ENCODE results near the gene CD27.
"Not testable (repeated sequence)": the region's sequence is repeated elsewhere in the genome, so short reads cannot be mapped to it uniquely, and the experiment has no call there.

CD27 gene

GRCh38 chr12:6476489-6476888, 31.7 kb downstream of the CD27 start:
- H3K36me3 Mint-ChIP-seq (ENCODE audit: low read depth) = no peaks in the 10 kb centered on the region
- H3K4me3 Mint-ChIP-seq = no peak overlapping the region
- no peaks in the 10 kb centered on the region for H3K9me3 Mint-ChIP-seq
- H3K27me3 Mint-ChIP-seq = no peaks in the 10 kb centered on the region
- no peak overlapping the region for H3K27ac Mint-ChIP-seq
- peaks cover 8% of the 10 kb centered on the region for H3K4me1 Mint-ChIP-seq (ENCODE audit: low read depth)

- H3K36me3 Mint-ChIP-seq (ENCODE audit: low read depth); H3K27me3 Mint-ChIP-seq; H3K27ac Mint-ChIP-seq; H3K4me3 Mint-ChIP-seq; H3K9me3 Mint-ChIP-seq; H3K4me1 Mint-ChIP-seq (ENCODE audit: low read depth): not testable (repeated sequence)
These were observed 33.0 kb downstream of the CD27 start for GRCh38 chr12:6477601-6478377.

- H3K4me3 Mint-ChIP-seq = no peak overlapping the region
- no peaks in the 10 kb centered on the region for H3K4me1 Mint-ChIP-seq (ENCODE audit: low read depth)
- no peaks in the 10 kb centered on the region for H3K27me3 Mint-ChIP-seq
- H3K9me3 Mint-ChIP-seq = no peaks in the 10 kb centered on the region
- H3K36me3 Mint-ChIP-seq (ENCODE audit: low read depth) = no peaks in the 10 kb centered on the region
- H3K27ac Mint-ChIP-seq = no peak overlapping the region
These were observed 33.7 kb downstream of the CD27 start for GRCh38 chr12:6478416-6478815.

GRCh38 chr12:6488240-6488639, 43.5 kb downstream of the CD27 start:
- peaks cover 12% of the 10 kb centered on the region for H3K4me1 Mint-ChIP-seq (ENCODE audit: low read depth)

GRCh38 chr12:6489449-6489848, 44.7 kb downstream of the CD27 start:
- Mint-ChIP-seq H3K4me1 (ENCODE audit: low read depth) (peaks cover 16% of the 10 kb centered on the region), H3K36me3 (ENCODE audit: low read depth) (peaks cover 15% of the 10 kb centered on the region), H3K4me3 (no peak overlapping the region), H3K27ac (no peak overlapping the region), H3K9me3 (no peaks in the 10 kb centered on the region), H3K27me3 (no peaks in the 10 kb centered on the region)

More at GRCh38 chr12:6488240-6488639, 43.5 kb downstream of the CD27 start:
- Mint-ChIP-seq H3K4me3 (no peak overlapping the region), H3K36me3 (ENCODE audit: low read depth) (peaks cover 15% of the 10 kb centered on the region), H3K9me3 (no peaks in the 10 kb centered on the region), H3K27ac (no peak overlapping the region), H3K27me3 (no peaks in the 10 kb centered on the region)

- not testable (repeated sequence) for H3K27me3 Mint-ChIP-seq, H3K9me3 Mint-ChIP-seq, H3K4me3 Mint-ChIP-seq, H3K27ac Mint-ChIP-seq
- Mint-ChIP-seq H3K36me3 (ENCODE audit: low read depth) (peaks cover 23% of the 10 kb centered on the region), H3K4me1 (ENCODE audit: low read depth) (peaks cover 24% of the 10 kb centered on the region)
These were observed 45.9 kb downstream of the CD27 start for GRCh38 chr12:6490673-6491072.

- Mint-ChIP-seq H3K9me3 (no peaks in the 10 kb centered on the region), H3K4me3 (peak within 1 kb of the TSS; percentile 93), H3K27ac (peak within 1 kb of the TSS; percentile 97), H3K36me3 (ENCODE audit: low read depth) (peaks cover 32% of the 10 kb centered on the region), H3K27me3 (no peaks in the 10 kb centered on the region), H3K4me1 (ENCODE audit: low read depth) (peaks cover 41% of the 10 kb centered on the region)
These were observed 48.2 kb downstream of the CD27 start, which contains the start of gene MRPL51 for GRCh38 chr12:6492838-6493496. TSS of gene MRPL51 (minus strand) at chr12:6493262. CDS start at chr12:6493136, 126 bp downstream.

GRCh38 chr12:6493497-6494257, 48.9 kb downstream of the CD27 start, which contains the start of gene NCAPD2:
TSS of gene NCAPD2 (plus strand) at chr12:6494102. CDS start at chr12:6495099, 997 bp downstream.
- peak within 1 kb of the TSS; percentile 93 for H3K4me3 Mint-ChIP-seq
- peaks cover 37% of the 10 kb centered on the region for H3K36me3 Mint-ChIP-seq (ENCODE audit: low read depth)
- H3K27ac Mint-ChIP-seq = peak within 1 kb of the TSS; percentile 97
- no peaks in the 10 kb centered on the region for H3K27me3 Mint-ChIP-seq
- H3K4me1 Mint-ChIP-seq (ENCODE audit: low read depth) = peaks cover 45% of the 10 kb centered on the region
- no peaks in the 10 kb centered on the region for H3K9me3 Mint-ChIP-seq

- Mint-ChIP-seq H3K4me1 (ENCODE audit: low read depth) (peaks cover 45% of the 10 kb centered on the region), H3K9me3 (no peaks in the 10 kb centered on the region), H3K36me3 (ENCODE audit: low read depth) (peaks cover 43% of the 10 kb centered on the region), H3K4me3 (peak overlapping the region; percentile 93), H3K27ac (peak overlapping the region; percentile 97), H3K27me3 (no peaks in the 10 kb centered on the region)
These were observed 49.5 kb downstream of the CD27 start for GRCh38 chr12:6494258-6494743.

- Mint-ChIP-seq H3K4me3 (peak overlapping the region; percentile 93), H3K9me3 (no peaks in the 10 kb centered on the region), H3K36me3 (ENCODE audit: low read depth) (peaks cover 48% of the 10 kb centered on the region), H3K27me3 (no peaks in the 10 kb centered on the region), H3K4me1 (ENCODE audit: low read depth) (peaks cover 45% of the 10 kb centered on the region), H3K27ac (peak overlapping the region; percentile 97)
These were observed 50.2 kb downstream of the CD27 start for GRCh38 chr12:6494968-6495367.

- not testable (repeated sequence) for H3K9me3 Mint-ChIP-seq, H3K27me3 Mint-ChIP-seq, H3K4me3 Mint-ChIP-seq
- Mint-ChIP-seq H3K36me3 (ENCODE audit: low read depth) (peaks cover 35% of the 10 kb centered on the region), H3K4me1 (ENCODE audit: low read depth) (peaks cover 37% of the 10 kb centered on the region), H3K27ac (peak overlapping the region; percentile 64)
These were observed 52.5 kb downstream of the CD27 start for GRCh38 chr12:6497291-6497690.

GRCh38 chr12:6500466-6500865, 55.7 kb downstream of the CD27 start:
- Mint-ChIP-seq H3K27me3 (no peaks in the 10 kb centered on the region), H3K9me3 (no peaks in the 10 kb centered on the region), H3K4me3 (no peak overlapping the region), H3K4me1 (ENCODE audit: low read depth) (peaks cover 23% of the 10 kb centered on the region), H3K27ac (no peak overlapping the region), H3K36me3 (ENCODE audit: low read depth) (peaks cover 37% of the 10 kb centered on the region)

All from stimulated activated naive CD8-positive, alpha-beta T cell treated with anti-CD3 and anti-CD28 coated beads, Interleukin-15, Interleukin-2, amounts not matched to agents 100 ng/mL and 50 ng/mL, for 24 hours (primary cell).